Pancreas (tissue), 10 donors: ENCODE measurements around the gene RASSF8. TPM values are rescaled to one million over a fixed set of nuclear protein-coding genes. Genes with fewer than 3 reads are reported as not detected.

Source experiments
- ATAC-seq, 4 donors: fragments of 200-7000 bp; cut with Tn5 transposase; one replicate each; pipeline versions ENCODE4 v1.8.0 to v1.9.1; 2020; ENCODE audit warnings: mild to moderate bottlenecking in 4 of 4, moderate library complexity in 4 of 4
- DNase-seq, 6 donors: peaks; one replicate each; pipeline ENCODE4 v3.0.0-alpha.2; 2020
- FAIRE-seq: peaks from 2 replicates; lab custom pipeline; 2012; peaks lifted over from hg19 to GRCh38; lab: Jason Lieb, UNC
- H3K27ac ChIP-seq, 4 donors: fragments of 200-600 bp; sonication (generic); 1 replicate in 3 of 4; 2 replicates in 1 of 4; pipeline versions ENCODE4 v1.5.0 to v1.8.0; 2020
- H3K27me3 ChIP-seq, 4 donors: fragments of 200-600 bp; one replicate each; pipeline ENCODE4 v1.8.0; 2021
- H3K36me3 ChIP-seq, 3 donors: fragments of 200-600 bp; sonication (generic) in 1 of 3; one replicate each; pipeline versions ENCODE4 v1.5.0 to v1.8.0; 2020 to 2021
- H3K4me1 ChIP-seq, 3 donors: fragments of 200-600 bp; one replicate each; pipeline ENCODE4 v1.8.0; 2021
- H3K4me3 ChIP-seq, 4 donors: fragments of 200-600 bp; sonication (generic) in 2 of 4; one replicate each; pipeline versions ENCODE4 v1.5.0 to v1.8.0; 2020 to 2021
- H3K9me3 ChIP-seq, 4 donors: fragments of 200-600 bp; one replicate each; pipeline ENCODE4 v1.8.0; 2021
- CTCF ChIP-seq, 4 donors: fragments of 200-600 bp; sonication (generic) in 3 of 4; IDR thresholded peaks; one replicate each; pipeline versions ENCODE4 v1.5.0 to v1.8.0; 2021; ENCODE audit warnings: antibody characterized with exemption in 4 of 4
- WGBS, 2 donors: extraction: QIAGEN DNeasy Blood & Tissue Kit; methylation state at CpG; one replicate each; pipeline ENCODE4 v1.1.7; 2013; 5-methylcytosine and 5-hydroxymethylcytosine counted together
- intact Hi-C, 3 donors: fragments of 100-400 bp; cut with DNase I; formaldehyde crosslinking; loops; one replicate each; pipeline versions ENCODE4 v1.11.1 to v1.14.2; 2022
- polyA plus RNA-seq, 2 donors: library from polyadenylated mRNA; stranded (reverse); fragments of 200-250 nt; gene quantifications; one replicate each; pipeline ENCODE4 v1.2.3, GENCODE V29; 2013
- total RNA-seq, 6 donors: library from RNA; stranded (reverse); fragmentation: NEBNext Ultra II Directional in 4 of 6; extraction: Animal tissue kit (Norgen Biotek cat#: 25700) in 4 of 6; gene quantifications; one replicate each; pipeline versions ENCODE4 v1.2.1 to v1.2.4, GENCODE V29; 2021 to 2023
- donor health status: healthy with polysubstance abuse.
- donor health status: DM: no; HTN: no; CAD: no; lungs with moderate emphysema.
- donor health status: DM: no; HTN: no; CAD: no.
- donor health status: control.
- donor health status: control.
- donor health status: Bipolar disorder and iron deficiency.
- donor health status: DM: yes; HTN: yes; CAD: no.
- donor health status: DM: no; HTN: no; CAD: no.
- donor health status: DM: no; HTN: no; CAD: no.
- donor health status: DM: yes; HTN: yes; CAD: no.

Gene RASSF8
- total and polyA plus RNA-seq, 8 donors, result 4.3 to 25.0 (median 7.4) TPM

- Histone ChIP-seq H3K36me3 (no peaks in the 10 kb centered on the region), H3K4me3 (no peak overlapping the region), H3K9me3 (no peaks in the 10 kb centered on the region), H3K27ac (no peak overlapping the region), H3K27me3 (no peaks in the 10 kb centered on the region), H3K4me1 (no peaks in the 10 kb centered on the region)
- TF ChIP-seq CTCF (IDR thresholded peaks at IDR 0.05), result no peak
- ATAC-seq (no peak), DNase-seq (no peak), FAIRE-seq (no peak)
- intact Hi-C loops, result no loop called here
- WGBS, 2 donors, result 66 to 77% methylated on average over 5 of the region's 5 CpGs
Observed at GRCh38 chr12:25926536-25926935, 31.9 kb upstream of the RASSF8 start.

- no peak for FAIRE-seq
- intact Hi-C loops, result no loop called here
- H3K36me3 ChIP-seq, result no peaks in the 10 kb centered on the region
- no peak overlapping the region for H3K27ac ChIP-seq
- TF ChIP-seq CTCF (IDR thresholded peaks at IDR 0.05), result no peak
- no peak for DNase-seq
- H3K4me3 ChIP-seq, result no peak overlapping the region
- H3K9me3 ChIP-seq, result no peaks in the 10 kb centered on the region
- no peaks in the 10 kb centered on the region for H3K27me3 ChIP-seq
- H3K4me1 ChIP-seq, result no peaks in the 10 kb centered on the region
- WGBS, 2 donors, result 33 to 56% methylated on average over 1 of the region's 1 CpG
- ATAC-seq, result no peak
Observed at GRCh38 chr12:25929142-25929541, 29.3 kb upstream of the RASSF8 start.

GRCh38 chr12:25932971-25933370, 25.5 kb upstream of the RASSF8 start:
- FAIRE-seq (no peak), DNase-seq (no peak), ATAC-seq (no peak)
- Histone ChIP-seq H3K36me3 (no peaks in the 10 kb centered on the region), H3K27ac (no peak overlapping the region), H3K4me1 (no peaks in the 10 kb centered on the region), H3K27me3 (no peaks in the 10 kb centered on the region), H3K4me3 (no peak overlapping the region), H3K9me3 (no peaks in the 10 kb centered on the region)
- WGBS, 2 donors, result 82 to 90% methylated on average over 4 of the region's 4 CpGs
- no peak for TF ChIP-seq CTCF (IDR thresholded peaks at IDR 0.05)
- intact Hi-C loops, result no loop called here

- no peak for ATAC-seq
- Histone ChIP-seq H3K27me3 (no peaks in the 10 kb centered on the region), H3K27ac (no peak overlapping the region), H3K36me3 (no peaks in the 10 kb centered on the region), H3K4me3 (no peak overlapping the region), H3K4me1 (no peaks in the 10 kb centered on the region), H3K9me3 (no peaks in the 10 kb centered on the region)
- TF ChIP-seq CTCF (IDR thresholded peaks at IDR 0.05), result no peak
- no peak for DNase-seq
- no peak for FAIRE-seq
- intact Hi-C loops, result no loop called here
- WGBS, 2 donors, result 78 to 86% methylated on average over 4 of the region's 4 CpGs
Observed at GRCh38 chr12:25934456-25934855, 24.0 kb upstream of the RASSF8 start.

DNA sequence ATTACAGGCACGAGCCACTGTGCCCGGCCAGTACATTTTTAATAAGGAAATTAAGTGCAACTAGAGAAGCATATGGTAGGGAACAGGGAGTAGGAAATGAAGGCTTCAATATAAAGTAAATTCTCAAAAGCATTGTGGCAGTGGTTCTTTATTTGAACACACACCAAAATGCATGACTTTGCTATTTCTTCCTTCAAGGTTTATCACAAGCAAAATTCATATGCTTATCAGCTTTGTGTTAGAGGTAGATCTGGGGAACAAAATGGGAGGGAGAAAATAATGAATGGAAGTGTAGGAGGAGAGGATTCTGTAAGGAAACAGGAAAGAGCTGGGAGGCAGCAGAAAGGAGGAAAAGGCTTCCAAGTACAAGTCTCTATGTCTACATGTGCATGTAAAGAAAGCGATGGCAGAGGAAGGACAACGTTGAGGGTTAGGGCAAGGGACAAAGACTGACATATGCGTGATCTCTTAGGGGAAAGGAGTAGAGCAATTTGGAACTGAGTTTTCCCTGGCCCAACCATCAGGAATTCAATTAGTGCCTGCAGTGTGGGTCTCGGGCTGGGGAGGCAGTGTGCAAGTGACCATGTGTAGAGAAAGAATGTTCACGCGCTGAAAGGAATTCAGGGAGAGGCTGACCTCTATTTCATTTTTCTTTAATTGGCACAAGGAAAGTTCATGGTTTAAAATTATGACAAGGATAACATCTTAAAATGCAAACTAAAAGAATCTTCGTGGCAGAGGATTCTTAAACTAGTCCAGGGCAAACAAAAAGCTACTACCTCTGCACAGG, 22.9 kb upstream of the RASSF8 start:
- DNase-seq, result no peak
- H3K27ac ChIP-seq, result no peak overlapping the region
- no peaks in the 10 kb centered on the region for H3K4me1 ChIP-seq
- H3K27me3 ChIP-seq, result no peaks in the 10 kb centered on the region
- WGBS, 2 donors, result 80 to 85% methylated on average over 9 of the region's 9 CpGs
- no peak for FAIRE-seq
- intact Hi-C loops, result no loop called here
- no peak overlapping the region for H3K4me3 ChIP-seq
- ATAC-seq, result no peak
- no peaks in the 10 kb centered on the region for H3K9me3 ChIP-seq
- no peaks in the 10 kb centered on the region for H3K36me3 ChIP-seq
- TF ChIP-seq CTCF (IDR thresholded peaks at IDR 0.05), result no peak
